K562 (cell line): ENCODE data around the gene MYO18A. TPM values are rescaled to one million over a fixed set of nuclear protein-coding genes. Genes with fewer than 3 reads are reported as not detected.

ENCODE experiments used
- ATAC-seq: fragments of 200-7000 bp; cut with Tn5 transposase; 3 replicates; pipeline ENCODE4 v1.9.1; 2020; ENCODE audit warnings: moderate library complexity
- BruUV-seq: library from RNA; stranded (reverse); fragments of 400-500 nt; replicated peaks from 2 replicates; lab custom pipeline; 2021; lab: Mats Ljungman, UMichigan
- CTCF ChIA-PET: fragments of 300-600 bp; formaldehyde crosslinking; extraction: SDS; loops from one replicate; lab custom pipeline; 2021; ENCODE audit warnings: low intra/inter-chr PET ratio; lab: Yijun Ruan, JAX
- POLR2A ChIA-PET: fragments of 300-600, 350-650 bp; sonication (Branson Sonifier 250); formaldehyde crosslinking; extraction: SDS; loops from one replicate; lab custom pipeline; 2021; ENCODE audit warnings: antibody characterized with exemption, inconsistent platforms; lab: Yijun Ruan, JAX
- DNase-seq, 4 experiments: peaks; one replicate each; pipeline versions ENCODE4 v3.0.0 to v3.0.0-alpha.2; 2011 to 2018; ENCODE audit warnings: low spot score in 3 of 4, mixed read lengths in 3 of 4; ENCODE audit errors: extremely low read depth in 1 of 4
- FAIRE-seq: peaks from 2 replicates; lab custom pipeline; 2011; peaks lifted over from hg19 to GRCh38; lab: Jason Lieb, UNC
- H2AFZ ChIP-seq: 2 replicates; pipeline ENCODE4 v1.6.0; 2011; ENCODE audit warnings: low read depth, low read length, control low read depth, inconsistent platforms
- H3K27ac ChIP-seq: fragments of 200-600 bp; 3 replicates; pipeline ENCODE4 v1.8.0; 2011; ENCODE audit warnings: low read depth, mild to moderate bottlenecking, control low read depth, inconsistent platforms, low read length, moderate library complexity, mixed read lengths; ENCODE audit errors: extremely low read depth
- H3K27me3 ChIP-seq, 2 experiments: fragments of 300-600 bp in 1 of 2; 2 replicates in 1 of 2; 3 replicates in 1 of 2; pipeline versions ENCODE4 v1.6.0 to v1.8.0; 2011; ENCODE audit warnings: inconsistent platforms in 2 of 2, low read length in 2 of 2, mild to moderate bottlenecking in 1 of 2, mixed read lengths in 1 of 2, moderate library complexity in 1 of 2; ENCODE audit not compliant: control insufficient read depth in 2 of 2, insufficient read depth in 2 of 2
- H3K36me3 ChIP-seq: fragments of 300-600 bp; 3 replicates; pipeline ENCODE4 v1.8.0; 2011; ENCODE audit warnings: mild to moderate bottlenecking, low read length, inconsistent platforms; ENCODE audit not compliant: control insufficient read depth, insufficient read depth
- H3K4me1 ChIP-seq, 2 experiments: fragments of 200-600 bp in 1 of 2; replicated peaks in 1 of 2; 2 replicates in 1 of 2; 3 replicates in 1 of 2; pipeline versions ENCODE4 v1.5.1 to v1.8.0; 2011; ENCODE audit warnings: inconsistent platforms in 2 of 2, low read length in 2 of 2, mild to moderate bottlenecking in 1 of 2, mixed read lengths in 1 of 2, moderate library complexity in 1 of 2; ENCODE audit not compliant: control insufficient read depth in 2 of 2, insufficient read depth in 2 of 2
- H3K4me2 ChIP-seq: 2 replicates; pipeline ENCODE4 v1.6.1; 2011; ENCODE audit warnings: low read length, control low read depth, inconsistent platforms, mixed read lengths; ENCODE audit not compliant: insufficient read depth
- H3K4me3 ChIP-seq: fragments of 200-600 bp; sonication (generic), shearing (Covaris generic); 2 replicates; pipeline ENCODE4 v1.5.1; 2016; ENCODE audit warnings: control low read depth, inconsistent platforms
- H3K79me2 ChIP-seq: fragments of 200-600 bp; 3 replicates; pipeline ENCODE4 v1.8.0; 2011; ENCODE audit warnings: low read length, inconsistent platforms; ENCODE audit not compliant: control insufficient read depth, insufficient read depth
- H3K9ac ChIP-seq, 2 experiments: 2 replicates each; pipeline versions ENCODE4 v1.6.0 to v1.6.1; 2011; ENCODE audit warnings: low read depth in 2 of 2, low read length in 2 of 2, control low read depth in 1 of 2, inconsistent platforms in 1 of 2, mild to moderate bottlenecking in 1 of 2, mixed read lengths in 1 of 2; ENCODE audit not compliant: insufficient read depth in 1 of 2
- H3K9me1 ChIP-seq: one replicate; pipeline ENCODE4 v1.6.0; 2011; ENCODE audit warnings: inconsistent platforms, mild to moderate bottlenecking, low read length, moderate library complexity; ENCODE audit not compliant: control insufficient read depth, insufficient read depth
- H3K9me3 ChIP-seq: replicated peaks from 2 replicates; pipeline ENCODE4 v1.5.1; 2011; ENCODE audit warnings: low read depth, low read length, inconsistent platforms; ENCODE audit not compliant: control insufficient read depth, insufficient read depth
- H4K20me1 ChIP-seq: replicated peaks from 2 replicates; pipeline ENCODE4 v1.6.1; 2011; ENCODE audit warnings: low read length, inconsistent platforms, mixed read lengths; ENCODE audit not compliant: control insufficient read depth, insufficient read depth
- ARNT ChIP-seq, 2 experiments: fragments of 450-650 bp; IDR thresholded peaks; 2 replicates each; pipeline ENCODE4 v1.6.1; 2016; ENCODE audit warnings: mild to moderate bottlenecking in 1 of 2
- CBFA2T3 ChIP-seq: fragments of 450-650 bp; IDR thresholded peaks from 2 replicates; pipeline ENCODE4 v1.6.1; 2017
- CBX1 ChIP-seq: sonication (generic); IDR thresholded peaks from 2 replicates; pipeline ENCODE4 v1.6.1; 2016; ENCODE audit warnings: antibody characterized with exemption, low read depth, mild to moderate bottlenecking
- CBX8 ChIP-seq: fragments of 200-600 bp; sonication (generic); IDR thresholded peaks from 2 replicates; pipeline ENCODE4 v1.6.1; 2012; ENCODE audit warnings: borderline replicate concordance, mixed run types, low read depth, mild to moderate bottlenecking, moderate library complexity, mixed read lengths, low read length, control low read depth, inconsistent platforms; ENCODE audit not compliant: poor library complexity, severe bottlenecking; ENCODE audit errors: extremely low read depth
- CHCHD3 ChIP-seq: fragments of 250-450 bp; sonication (Bioruptor Pico); IDR thresholded peaks from 2 replicates; pipeline ENCODE4 v2.1.2; 2022; ENCODE audit warnings: mild to moderate bottlenecking
- CSDE1 ChIP-seq, 2 experiments: fragments of 450-650 bp; IDR thresholded peaks; 2 replicates each; pipeline ENCODE4 v1.6.1; 2016; ENCODE audit warnings: mild to moderate bottlenecking in 1 of 2
- FOXP1 ChIP-seq: sonication (generic); formaldehyde crosslinking; IDR thresholded peaks from 2 replicates; pipeline ENCODE4 v1.8.0; 2022; ENCODE audit warnings: mild to moderate bottlenecking, missing genetic modification reagents
- L3MBTL2 ChIP-seq: fragments of 450-650 bp; IDR thresholded peaks from 2 replicates; pipeline ENCODE4 v1.6.1; 2016; ENCODE audit warnings: mild to moderate bottlenecking, moderate library complexity
- NR4A1 ChIP-seq, 2 experiments: fragments of 250-450 bp in 1 of 2; fragments of 450-650 bp in 1 of 2; sonication (Bioruptor Pico) in 1 of 2; IDR thresholded peaks; 2 replicates each; pipeline versions ENCODE4 v1.4.0 to v1.6.1; 2016 to 2020; ENCODE audit warnings: mild to moderate bottlenecking in 2 of 2, missing compliant biosample characterization in 1 of 2, missing genetic modification characterization in 1 of 2, moderate library complexity in 1 of 2
- POLR2AphosphoS5 ChIP-seq: IDR thresholded peaks from 2 replicates; pipeline ENCODE4 v1.6.1; 2011; ENCODE audit warnings: mild to moderate bottlenecking, low read depth, low read length, moderate library complexity; ENCODE audit not compliant: control insufficient read depth, insufficient read depth
- SIN3B ChIP-seq: fragments of 450-650 bp; IDR thresholded peaks from 2 replicates; pipeline ENCODE4 v1.6.1; 2017; ENCODE audit warnings: low read depth, mild to moderate bottlenecking, moderate library complexity
- SMAD4 ChIP-seq: fragments of 250-450 bp; sonication (Bioruptor Pico); conservative IDR thresholded peaks from 2 replicates; pipeline ENCODE4 v1.8.0; 2021; ENCODE audit warnings: inconsistent platforms, mild to moderate bottlenecking, moderate library complexity
- SRSF7 ChIP-seq: fragments of 200-400 bp; formaldehyde crosslinking; optimal IDR thresholded peaks from 2 replicates; pipeline ENCODE3; 2017; ENCODE audit warnings: mild to moderate bottlenecking, low read depth, low read length
- ZBTB17 ChIP-seq: fragments of 450-650 bp; formaldehyde crosslinking; IDR thresholded peaks from 2 replicates; pipeline ENCODE4 v1.4.0; 2020; ENCODE audit warnings: mild to moderate bottlenecking
- ZBTB7A ChIP-seq: IDR thresholded peaks from 2 replicates; pipeline ENCODE4 v1.6.1; 2011; ENCODE audit warnings: low read depth, mild to moderate bottlenecking, low read length, moderate library complexity, borderline replicate concordance; ENCODE audit not compliant: control insufficient read depth
- ZFX ChIP-seq: sonication (generic); formaldehyde crosslinking; IDR thresholded peaks from 2 replicates; pipeline ENCODE4 v1.8.0; 2022; ENCODE audit warnings: mild to moderate bottlenecking, missing genetic modification reagents, moderate library complexity
- ZNF551 ChIP-seq: fragments of 250-450 bp; sonication (Bioruptor Pico); IDR thresholded peaks from 2 replicates; pipeline ENCODE4 v1.5.0; 2021; ENCODE audit warnings: mild to moderate bottlenecking, moderate library complexity
- WGBS: fragments of 100-300 bp; shearing (Covaris generic); methylation state at CpG from one replicate; pipeline ENCODE4 v1.1.6; 2016; ENCODE audit warnings: low coverage, mixed read lengths; ENCODE audit not compliant: insufficient coverage; ENCODE audit errors: missing lambda C conversion rate; 5-methylcytosine and 5-hydroxymethylcytosine counted together
- in situ Hi-C: fragments of 300-500 bp; cut with MboI; formaldehyde crosslinking; loops from 4 replicates; pipeline ENCODE4 v1.15.0; 2018; ENCODE audit warnings: inconsistent platforms, mixed read lengths
- intact Hi-C: fragments of 100-400 bp; cut with micrococcal nuclease; formaldehyde crosslinking; loops from 2 replicates; pipeline ENCODE4 v1.14.2; 2022
- polyA plus RNA-seq, 8 experiments: library from polyadenylated mRNA; depleted of rRNA in 4 of 8; stranded (reverse) in 5 of 8; unstranded in 3 of 8; fragments of >200 nt; fragmentation: Nextera tagmentation in 2 of 8; fragmentation: Illumina TruSeq in 1 of 8; extraction: Ambion mirVana in 2 of 8; extraction: Trizol in 1 of 8; gene quantifications; 2 replicates each; pipeline versions ENCODE4 v1.2.1 to v1.2.3, GENCODE V29; 2011 to 2014; ENCODE audit warnings: inconsistent platforms in 1 of 8, missing spikeins in 1 of 8
- total RNA-seq, 7 experiments: library from RNA; depleted of rRNA in 6 of 7; stranded (reverse); fragments of >200 nt in 6 of 7; fragmentation: Illumina TruSeq in 2 of 7; extraction: Trizol in 2 of 7; gene quantifications; 2 replicates each; pipeline versions ENCODE4 v1.2.1 to v1.2.3, GENCODE V29; 2011 to 2021; ENCODE audit warnings: low replicate concordance in 1 of 7
- TF ChIP-seq, protein P1 (sequence below): IDR thresholded peaks from 2 replicates; pipeline ENCODE4 v1.6.1; 2016; ENCODE audit warnings: missing genetic modification characterization, missing compliant biosample characterization
- TF ChIP-seq, protein P2 (sequence below): fragments of 250-450 bp; sonication (Bioruptor Pico); IDR thresholded peaks from 2 replicates; pipeline ENCODE4 v1.8.0; 2022; ENCODE audit warnings: moderate library complexity, mild to moderate bottlenecking, inconsistent platforms
- TF ChIP-seq, protein P3 (sequence below): IDR thresholded peaks from 2 replicates; pipeline ENCODE4 v1.6.1; 2011; ENCODE audit not compliant: insufficient read length; ENCODE audit errors: extremely low read depth

MYO18A gene
- total and polyA plus RNA-seq, 9 of the 15 experiments (the other 6 are each of a cell fraction or from before 2014, with no cell fraction given), result 2.5 to 65.4 (median 17.1) TPM

DNA sequence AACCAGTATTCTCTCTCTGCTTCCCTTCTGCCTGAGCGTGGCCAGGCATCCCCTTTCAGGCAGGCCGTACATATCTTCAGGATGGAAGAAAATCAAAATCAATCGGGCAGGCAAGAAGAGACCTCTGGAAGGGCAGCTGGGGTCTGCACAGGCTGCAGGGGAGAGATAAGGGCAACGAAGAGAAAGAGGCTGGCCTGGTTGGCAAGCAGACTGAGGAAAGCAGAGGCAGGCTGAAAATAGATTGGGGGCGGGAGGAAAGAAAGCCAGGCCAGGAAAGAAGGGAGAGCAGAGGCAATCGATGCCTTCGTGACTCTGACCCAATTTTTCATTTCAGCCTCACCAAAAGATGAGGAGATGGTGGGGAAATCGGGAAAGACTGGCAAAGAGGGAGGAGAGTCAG, 119.2 kb downstream of the MYO18A start:
- ChIA-PET CTCF (no interaction called here), POLR2A (interaction anchor here (1.1 to 1.8 kb wide), 2 partner anchors 15 to 45 kb away, joined by 4 read pairs; no protein-coding TSS in a partner anchor)
- Histone ChIP-seq H3K36me3 (no peaks in the 10 kb centered on the region), H3K9me1 (no peaks in the 10 kb centered on the region), H2AFZ (0 out of 2 replicates have a peak overlapping the region, but pooled peaks have one; percentile 25), H3K27ac (no peak overlapping the region), H3K27me3 (peaks cover 7 to 27% of the 10 kb centered on the region in 2 experiments; a peak in 4 of 5 replicates), H3K9ac (no peak overlapping the region), H3K9me3 (no peaks in the 10 kb centered on the region), H3K79me2 (no peaks in the 10 kb centered on the region), H4K20me1 (no peaks in the 10 kb centered on the region), H3K4me1 (peaks cover 2 to 6% of the 10 kb centered on the region in 2 experiments; a peak in 2 of 5 replicates), H3K4me3 (no peak overlapping the region), H3K4me2 (peak overlapping the region; percentile 29; the same call in 1 of the 2 replicates)
- in situ Hi-C loops, result no loop called here
- 6% methylated on average over 8 of the region's 8 CpGs for WGBS
- DNase-seq (peak in 3 of 4 experiments; percentile 37 to 60 (median 59)), FAIRE-seq (peak; percentile 79), ATAC-seq (peak; percentile 82)
- no TSS peak for BruUV-seq
- intact Hi-C loops, result loop anchor here (5.0 kb wide), 1 partner anchor 334 kb away; the partner anchor contains the start of genes NEK8 and TLCD1
- TF ChIP-seq ZBTB17 (CRISPR knock-in tag) (peak; percentile 98), ZNF551 (CRISPR knock-in tag) (no peak), NR4A1 (CRISPR knock-in tag; IDR thresholded peaks at IDR 0.05) (no peak), NR4A1 (tag; IDR thresholded peaks at IDR 0.05) (no peak), CBX8 (no peak), ZBTB7A (peak; percentile 69; the same call in 1 of the 2 replicates), CSDE1 (IDR thresholded peaks at IDR 0.05) (no peak), SIN3B (no peak), ZFX (CRISPR knock-in tag) (no peak), ARNT (IDR thresholded peaks at IDR 0.05) (no peak), L3MBTL2 (peak; percentile 20; the same call in 1 of the 2 replicates), FOXP1 (no peak), CHCHD3 (CRISPR knock-in tag) (no peak), SRSF7 (no peak), CBX1 (no peak), CBFA2T3 (peak; percentile 91), SMAD4 (CRISPR knock-in tag) (no peak), POLR2AphosphoS5 (peak; percentile 54; the same call in 1 of the 2 replicates)
- TF ChIP-seq, protein P1, sequence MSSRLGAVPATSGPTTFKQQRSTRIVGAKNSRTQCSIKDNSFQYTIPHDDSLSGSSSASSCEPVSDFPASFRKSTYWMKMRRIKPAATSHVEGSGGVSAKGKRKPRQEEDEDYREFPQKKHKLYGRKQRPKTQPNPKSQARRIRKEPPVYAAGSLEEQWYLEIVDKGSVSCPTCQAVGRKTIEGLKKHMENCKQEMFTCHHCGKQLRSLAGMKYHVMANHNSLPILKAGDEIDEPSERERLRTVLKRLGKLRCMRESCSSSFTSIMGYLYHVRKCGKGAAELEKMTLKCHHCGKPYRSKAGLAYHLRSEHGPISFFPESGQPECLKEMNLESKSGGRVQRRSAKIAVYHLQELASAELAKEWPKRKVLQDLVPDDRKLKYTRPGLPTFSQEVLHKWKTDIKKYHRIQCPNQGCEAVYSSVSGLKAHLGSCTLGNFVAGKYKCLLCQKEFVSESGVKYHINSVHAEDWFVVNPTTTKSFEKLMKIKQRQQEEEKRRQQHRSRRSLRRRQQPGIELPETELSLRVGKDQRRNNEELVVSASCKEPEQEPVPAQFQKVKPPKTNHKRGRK (tag), result no peak
- TF ChIP-seq, protein P2, sequence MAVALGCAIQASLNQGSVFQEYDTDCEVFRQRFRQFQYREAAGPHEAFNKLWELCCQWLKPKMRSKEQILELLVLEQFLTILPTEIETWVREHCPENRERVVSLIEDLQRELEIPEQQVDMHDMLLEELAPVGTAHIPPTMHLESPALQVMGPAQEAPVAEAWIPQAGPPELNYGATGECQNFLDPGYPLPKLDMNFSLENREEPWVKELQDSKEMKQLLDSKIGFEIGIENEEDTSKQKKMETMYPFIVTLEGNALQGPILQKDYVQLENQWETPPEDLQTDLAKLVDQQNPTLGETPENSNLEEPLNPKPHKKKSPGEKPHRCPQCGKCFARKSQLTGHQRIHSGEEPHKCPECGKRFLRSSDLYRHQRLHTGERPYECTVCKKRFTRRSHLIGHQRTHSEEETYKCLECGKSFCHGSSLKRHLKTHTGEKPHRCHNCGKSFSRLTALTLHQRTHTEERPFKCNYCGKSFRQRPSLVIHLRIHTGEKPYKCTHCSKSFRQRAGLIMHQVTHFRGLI (CRISPR knock-in tag), result no peak
- TF ChIP-seq, protein P3, sequence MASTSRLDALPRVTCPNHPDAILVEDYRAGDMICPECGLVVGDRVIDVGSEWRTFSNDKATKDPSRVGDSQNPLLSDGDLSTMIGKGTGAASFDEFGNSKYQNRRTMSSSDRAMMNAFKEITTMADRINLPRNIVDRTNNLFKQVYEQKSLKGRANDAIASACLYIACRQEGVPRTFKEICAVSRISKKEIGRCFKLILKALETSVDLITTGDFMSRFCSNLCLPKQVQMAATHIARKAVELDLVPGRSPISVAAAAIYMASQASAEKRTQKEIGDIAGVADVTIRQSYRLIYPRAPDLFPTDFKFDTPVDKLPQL, result no peak
